Right hindlimb (tissue), 1 donor: ENCODE measurements around the gene CHODL.

Experiments
- DNase-seq: peaks from one replicate; pipeline ENCODE4 v3.0.0-alpha.2; 2018

The CHODL gene

DNA sequence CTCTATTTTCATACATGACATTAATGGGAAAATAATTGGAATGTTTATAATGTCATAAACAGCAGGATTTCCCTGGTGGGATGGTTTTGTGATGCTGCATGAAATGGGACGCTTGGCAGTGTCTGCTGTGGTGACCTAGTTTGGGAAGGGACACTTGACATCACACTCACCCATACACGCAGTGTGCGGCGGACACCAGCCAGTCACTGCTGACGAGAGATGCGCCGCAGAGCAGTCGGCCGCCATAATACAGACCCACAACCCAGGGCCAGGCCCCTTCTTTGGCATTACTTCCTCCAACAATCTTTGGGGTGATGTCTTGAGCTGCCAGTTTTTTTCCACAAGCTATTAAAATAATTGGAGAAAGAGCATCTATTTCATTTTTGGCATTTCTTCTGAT lies 49.5 kb downstream of the CHODL start:
- no peak for DNase-seq

DNA sequence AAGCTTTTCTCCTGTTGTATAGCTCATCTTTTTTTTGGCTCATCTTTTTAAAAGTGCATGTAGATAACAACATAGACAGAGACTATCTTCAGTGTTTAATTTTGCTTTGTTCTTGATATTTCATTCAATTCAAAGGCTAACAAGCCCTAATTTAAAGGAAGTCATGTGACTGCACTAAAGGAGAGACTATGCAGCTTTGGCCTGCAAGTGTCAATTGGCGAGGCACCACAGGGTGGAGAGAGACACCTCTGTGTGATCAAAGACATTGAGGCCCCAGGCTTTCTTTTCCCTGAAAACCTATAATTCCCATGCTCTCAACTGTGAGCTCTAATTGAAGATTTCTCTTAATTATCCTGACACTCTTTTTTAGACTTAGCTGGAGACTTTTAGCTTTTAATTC lies 53.6 kb downstream of the CHODL start:
- no peak for DNase-seq
